H9 (cell line): ENCODE results near the gene OXCT2. TPM values are rescaled to one million over a fixed set of nuclear protein-coding genes. Genes with fewer than 3 reads are reported as not detected.

Experiments
- DNase-seq: peaks from one replicate; pipeline ENCODE4 v3.0.0-alpha.2; 2017
- H2AFZ ChIP-seq: one replicate; pipeline ENCODE4 v1.6.1; 2013; ENCODE audit warnings: mild to moderate bottlenecking, low read length, control low read depth, moderate library complexity
- H2AK5ac ChIP-seq: 2 replicates; pipeline ENCODE4 v1.6.1; 2013; ENCODE audit warnings: low read length, control low read depth, mixed read lengths; ENCODE audit not compliant: insufficient read length
- H2BK120ac ChIP-seq: one replicate; pipeline ENCODE4 v1.6.1; 2013; ENCODE audit warnings: low read depth, mild to moderate bottlenecking, low read length, control low read depth, inconsistent platforms; ENCODE audit not compliant: poor library complexity, severe bottlenecking
- H2BK12ac ChIP-seq: 2 replicates; pipeline ENCODE4 v1.6.1; 2013; ENCODE audit warnings: low read length, control low read depth, mixed read lengths, low read depth; ENCODE audit not compliant: insufficient read length
- H2BK15ac ChIP-seq: 2 replicates; pipeline ENCODE4 v1.6.1; 2013; ENCODE audit warnings: low read depth, low read length, control low read depth
- H2BK20ac ChIP-seq: one replicate; pipeline ENCODE4 v1.6.1; 2013; ENCODE audit warnings: low read depth, mild to moderate bottlenecking, low read length, control low read depth, inconsistent platforms; ENCODE audit not compliant: poor library complexity, severe bottlenecking
- H2BK5ac ChIP-seq: 2 replicates; pipeline ENCODE4 v1.6.1; 2013; ENCODE audit warnings: low read length, control low read depth, mixed read lengths; ENCODE audit not compliant: insufficient read length
- H3K14ac ChIP-seq: 2 replicates; pipeline ENCODE4 v1.6.1; 2013; ENCODE audit warnings: low read length, control low read depth; ENCODE audit not compliant: insufficient read depth
- H3K18ac ChIP-seq: 2 replicates; pipeline ENCODE4 v1.6.1; 2013; ENCODE audit warnings: low read depth, mild to moderate bottlenecking, mixed read lengths, low read length, control low read depth; ENCODE audit not compliant: insufficient read length
- H3K23ac ChIP-seq: 2 replicates; pipeline ENCODE4 v1.6.1; 2013; ENCODE audit warnings: low read length, control low read depth, mixed read lengths, low read depth; ENCODE audit not compliant: insufficient read length
- H3K23me2 ChIP-seq: 2 replicates; pipeline ENCODE4 v1.6.1; 2013; ENCODE audit warnings: low read depth, mild to moderate bottlenecking, mixed read lengths, low read length, control low read depth; ENCODE audit not compliant: insufficient read length, poor library complexity, severe bottlenecking
- H3K27ac ChIP-seq: 2 replicates; pipeline ENCODE4 v1.5.1; 2013; ENCODE audit warnings: low read length, control low read depth, mixed read lengths, low read depth; ENCODE audit not compliant: insufficient read length
- H3K27me3 ChIP-seq: 2 replicates; pipeline ENCODE4 v1.6.1; 2013; ENCODE audit warnings: low read length, control low read depth, inconsistent platforms; ENCODE audit not compliant: insufficient read depth
- H3K4ac ChIP-seq: 2 replicates; pipeline ENCODE4 v1.6.1; 2013; ENCODE audit warnings: low read depth, mild to moderate bottlenecking, control low read depth, inconsistent platforms, low read length, moderate library complexity
- H3K4me1 ChIP-seq: 2 replicates; pipeline ENCODE4 v1.6.1; 2013; ENCODE audit warnings: low read length, control low read depth, inconsistent platforms; ENCODE audit not compliant: insufficient read depth
- H3K4me2 ChIP-seq: 2 replicates; pipeline ENCODE4 v1.6.1; 2013; ENCODE audit warnings: low read length, control low read depth, mixed read lengths; ENCODE audit not compliant: insufficient read length, insufficient read depth
- H3K56ac ChIP-seq: 2 replicates; pipeline ENCODE4 v1.6.1; 2013; ENCODE audit warnings: low read depth, mild to moderate bottlenecking, mixed read lengths, low read length, control low read depth; ENCODE audit not compliant: insufficient read length
- H3K79me1 ChIP-seq: 2 replicates; pipeline ENCODE4 v1.6.1; 2013; ENCODE audit warnings: low read depth, mild to moderate bottlenecking, moderate library complexity, low read length, control low read depth, inconsistent platforms; ENCODE audit not compliant: insufficient read depth, poor library complexity, severe bottlenecking
- H3K79me2 ChIP-seq: 2 replicates; pipeline ENCODE4 v1.6.1; 2013; ENCODE audit warnings: low read length, control low read depth, inconsistent platforms; ENCODE audit not compliant: insufficient read depth
- H3K9ac ChIP-seq: 2 replicates; pipeline ENCODE4 v1.6.1; 2013; ENCODE audit warnings: low read length, control low read depth, mixed read lengths; ENCODE audit not compliant: insufficient read length; ENCODE audit errors: extremely low read depth
- H3K9me3 ChIP-seq: one replicate; pipeline ENCODE4 v1.6.1; 2013; ENCODE audit warnings: low read depth, low read length, inconsistent platforms; ENCODE audit not compliant: control insufficient read depth
- H3T11ph ChIP-seq: one replicate; pipeline ENCODE4 v1.6.1; 2013; ENCODE audit warnings: mild to moderate bottlenecking, low read length, control low read depth, inconsistent platforms
- H4K20me1 ChIP-seq: one replicate; pipeline ENCODE4 v1.6.1; 2013; ENCODE audit not compliant: control insufficient read depth, insufficient read length, insufficient read depth
- H4K5ac ChIP-seq: 2 replicates; pipeline ENCODE4 v1.6.1; 2013; ENCODE audit warnings: low read depth, mild to moderate bottlenecking, mixed read lengths, low read length, control low read depth; ENCODE audit not compliant: insufficient read length
- H4K8ac ChIP-seq: replicated peaks from 2 replicates; pipeline ENCODE4 v1.6.1; 2013; ENCODE audit warnings: low read length, control low read depth, mixed read lengths, low read depth; ENCODE audit not compliant: insufficient read length
- H4K91ac ChIP-seq: 2 replicates; pipeline ENCODE4 v1.6.1; 2013; ENCODE audit warnings: low read depth, mild to moderate bottlenecking, moderate library complexity, mixed read lengths, low read length, control low read depth; ENCODE audit not compliant: insufficient read length
- H3K27ac Mint-ChIP-seq, 3 experiments: 2 replicates in 2 of 3; 3 replicates in 1 of 3; pipeline ENCODE4 v1.8.0; 2020 to 2021; ENCODE audit warnings: mixed read lengths in 3 of 3, mild to moderate bottlenecking in 1 of 3, moderate library complexity in 1 of 3
- H3K27me3 Mint-ChIP-seq: 2 replicates; pipeline ENCODE4 v1.8.0; 2021; ENCODE audit warnings: low read depth, mild to moderate bottlenecking, moderate library complexity, mixed read lengths
- H3K36me3 Mint-ChIP-seq, 3 experiments: 2 replicates in 2 of 3; 3 replicates in 1 of 3; pipeline ENCODE4 v1.8.0; 2020 to 2021; ENCODE audit warnings: low read depth in 3 of 3, mixed read lengths in 3 of 3; ENCODE audit not compliant: insufficient read depth in 1 of 3
- H3K4me1 Mint-ChIP-seq, 2 experiments: 2 replicates each; pipeline ENCODE4 v1.8.0; 2020; ENCODE audit warnings: mixed read lengths in 2 of 2
- H3K4me3 Mint-ChIP-seq, 2 experiments: 2 replicates in 1 of 2; 3 replicates in 1 of 2; pipeline ENCODE4 v1.8.0; 2020 to 2021; ENCODE audit warnings: mild to moderate bottlenecking in 2 of 2, mixed read lengths in 2 of 2, moderate library complexity in 1 of 2
- H3K9me3 Mint-ChIP-seq, 2 experiments: 2 replicates in 1 of 2; 3 replicates in 1 of 2; pipeline ENCODE4 v1.8.0; 2020; ENCODE audit warnings: mild to moderate bottlenecking in 2 of 2, mixed read lengths in 2 of 2, moderate library complexity in 1 of 2
- WGBS: extraction: QIAGEN DNeasy Blood & Tissue Kit; methylation state at CpG from one replicate; pipeline ENCODE4 v1.1.7; 2013; ENCODE audit warnings: missing lambda C conversion rate, low lambda C conversion rate, mixed read lengths; ENCODE audit not compliant: insufficient read length; ENCODE audit errors: extremely low coverage; 5-methylcytosine and 5-hydroxymethylcytosine counted together
- total RNA-seq: library from RNA; stranded (reverse); gene quantifications from 2 replicates; pipeline ENCODE4 v1.2.1, GENCODE V29; 2021
- TF ChIP-seq, protein P1 (sequence below): fragments of 200-600 bp; sonication (generic); conservative IDR thresholded peaks from 3 replicates; pipeline ENCODE4 v1.8.0; 2021; ENCODE audit warnings: antibody characterized with exemption, mild to moderate bottlenecking

Gene OXCT2
- total RNA-seq, 1 experiment from 2014 or later: 3.7 TPM

DNA sequence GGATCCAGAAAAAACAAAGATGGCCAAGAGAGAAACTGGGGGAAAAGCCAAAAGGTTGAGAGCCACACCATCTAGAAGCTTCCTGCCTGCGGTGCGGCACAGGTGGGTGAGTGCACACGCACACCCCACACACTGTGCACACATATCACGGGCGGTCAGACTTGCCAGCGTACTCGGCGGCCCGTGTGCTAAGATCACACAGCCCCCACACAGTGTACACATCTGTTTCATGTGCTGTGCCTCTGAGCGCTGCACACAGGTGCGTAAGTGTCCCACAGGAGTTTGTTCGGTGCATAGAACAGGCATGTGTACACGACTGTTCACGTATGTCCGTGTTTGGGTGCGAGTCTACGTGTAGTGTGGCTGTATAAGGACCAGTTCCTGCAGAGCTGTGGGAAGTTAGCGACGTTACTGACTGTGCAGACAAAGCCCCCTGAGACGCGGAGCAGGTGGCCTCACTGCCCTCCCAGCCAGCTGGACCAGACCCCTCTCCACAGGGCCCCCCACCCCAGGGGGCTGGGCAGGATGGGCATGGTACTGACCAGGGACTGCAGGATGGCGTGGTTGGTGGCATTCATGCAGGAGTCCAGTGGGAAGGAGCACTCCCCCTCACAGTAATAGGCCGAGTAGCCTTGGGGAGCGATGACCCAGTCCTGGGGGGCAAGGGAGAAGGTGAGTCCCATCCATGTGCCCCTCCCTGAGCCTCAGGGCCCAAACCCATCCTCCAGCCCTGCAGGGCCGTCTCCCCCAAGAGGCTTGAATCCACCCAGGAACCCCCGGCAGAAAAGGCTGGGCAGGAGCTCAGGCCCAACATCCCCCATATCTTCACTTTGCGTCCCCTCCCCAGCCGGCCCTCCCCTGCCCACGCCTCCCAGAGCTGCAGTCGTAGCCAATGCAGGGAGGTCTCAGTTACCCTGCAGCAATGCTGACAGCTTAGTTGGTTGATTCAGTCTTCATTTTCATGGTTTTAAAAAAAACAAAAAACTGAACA is 8.3 kb downstream of the OXCT2 start:
- DNase-seq: no peak
- no peak overlapping the region for H4K5ac ChIP-seq
- H2BK5ac ChIP-seq: no peak overlapping the region
- H3K27me3 Mint-ChIP-seq: peaks cover 5% of the 10 kb centered on the region
- no peak overlapping the region for H3K4me3 Mint-ChIP-seq
- no peak overlapping the region for H4K8ac ChIP-seq
- no peak overlapping the region for H3K4me2 ChIP-seq
- no peak overlapping the region for H3K56ac ChIP-seq
- no peaks in the 10 kb centered on the region for H3K4me1 Mint-ChIP-seq
- no peak overlapping the region for H2BK120ac ChIP-seq
- H3K9me3 Mint-ChIP-seq: peaks cover 7 to 8% of the 10 kb centered on the region in 2 experiments; a peak in 4 of 5 replicates
- TF ChIP-seq, protein P1, sequence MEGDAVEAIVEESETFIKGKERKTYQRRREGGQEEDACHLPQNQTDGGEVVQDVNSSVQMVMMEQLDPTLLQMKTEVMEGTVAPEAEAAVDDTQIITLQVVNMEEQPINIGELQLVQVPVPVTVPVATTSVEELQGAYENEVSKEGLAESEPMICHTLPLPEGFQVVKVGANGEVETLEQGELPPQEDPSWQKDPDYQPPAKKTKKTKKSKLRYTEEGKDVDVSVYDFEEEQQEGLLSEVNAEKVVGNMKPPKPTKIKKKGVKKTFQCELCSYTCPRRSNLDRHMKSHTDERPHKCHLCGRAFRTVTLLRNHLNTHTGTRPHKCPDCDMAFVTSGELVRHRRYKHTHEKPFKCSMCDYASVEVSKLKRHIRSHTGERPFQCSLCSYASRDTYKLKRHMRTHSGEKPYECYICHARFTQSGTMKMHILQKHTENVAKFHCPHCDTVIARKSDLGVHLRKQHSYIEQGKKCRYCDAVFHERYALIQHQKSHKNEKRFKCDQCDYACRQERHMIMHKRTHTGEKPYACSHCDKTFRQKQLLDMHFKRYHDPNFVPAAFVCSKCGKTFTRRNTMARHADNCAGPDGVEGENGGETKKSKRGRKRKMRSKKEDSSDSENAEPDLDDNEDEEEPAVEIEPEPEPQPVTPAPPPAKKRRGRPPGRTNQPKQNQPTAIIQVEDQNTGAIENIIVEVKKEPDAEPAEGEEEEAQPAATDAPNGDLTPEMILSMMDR: no peak
- no CpG with 5 or more reads among the region's 30 CpGs for WGBS
- H3K27ac Mint-ChIP-seq: no peak overlapping the region
- H3K14ac ChIP-seq: no peak overlapping the region
- no peak overlapping the region for H3K27ac ChIP-seq
- no peaks in the 10 kb centered on the region for H3K27me3 ChIP-seq
- H4K20me1 ChIP-seq: no peaks in the 10 kb centered on the region
- H3K79me1 ChIP-seq: no peaks in the 10 kb centered on the region
- no peaks in the 10 kb centered on the region for H3K4me1 ChIP-seq
- no peaks in the 10 kb centered on the region for H3K79me2 ChIP-seq
- no peaks in the 10 kb centered on the region for H3K23me2 ChIP-seq
- no peak overlapping the region for H2BK12ac ChIP-seq
- no peak overlapping the region for H2BK20ac ChIP-seq
- peaks cover 5% of the 10 kb centered on the region for H3K9me3 ChIP-seq
- H4K91ac ChIP-seq: no peak overlapping the region
- H3K9ac ChIP-seq: no peak overlapping the region
- H3K18ac ChIP-seq: no peak overlapping the region
- no peak overlapping the region for H3K23ac ChIP-seq
- no peak overlapping the region for H2AFZ ChIP-seq
- no peak overlapping the region for H2AK5ac ChIP-seq
- H3T11ph ChIP-seq: no peak overlapping the region
- no peak overlapping the region for H2BK15ac ChIP-seq
- H3K4ac ChIP-seq: no peak overlapping the region
- H3K36me3 Mint-ChIP-seq: peaks cover 9 to 25% (median 9%) of the 10 kb centered on the region in 3 experiments
